Kidney glomerular epithelial cell (primary cell): Measurements from ENCODE around the gene HS3ST3B1.

Experiments
- DNase-seq: peaks from one replicate; lab custom pipeline; 2025; lab: John Stamatoyannopoulos, UW

The HS3ST3B1 gene

DNA sequence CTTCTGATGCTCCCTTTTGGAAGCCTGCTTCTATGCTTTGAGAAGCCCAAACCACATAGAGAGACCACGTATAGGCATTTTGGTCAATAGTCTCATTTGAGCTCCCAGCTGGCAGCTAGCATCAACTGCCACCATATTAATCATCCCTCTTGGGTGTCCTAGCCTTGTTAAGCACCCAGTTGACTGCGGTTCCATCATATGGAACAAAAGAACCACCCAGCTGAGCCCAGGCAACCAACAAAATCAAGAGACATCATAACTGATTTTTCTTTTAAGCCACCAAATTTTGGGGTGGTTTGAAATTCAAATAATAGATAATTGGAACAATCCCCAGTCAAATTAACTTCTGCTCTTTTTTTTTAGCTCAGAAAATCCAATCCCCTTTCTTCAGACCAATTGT is 53.9 kb downstream of the HS3ST3B1 start:
- no peak for DNase-seq

DNA sequence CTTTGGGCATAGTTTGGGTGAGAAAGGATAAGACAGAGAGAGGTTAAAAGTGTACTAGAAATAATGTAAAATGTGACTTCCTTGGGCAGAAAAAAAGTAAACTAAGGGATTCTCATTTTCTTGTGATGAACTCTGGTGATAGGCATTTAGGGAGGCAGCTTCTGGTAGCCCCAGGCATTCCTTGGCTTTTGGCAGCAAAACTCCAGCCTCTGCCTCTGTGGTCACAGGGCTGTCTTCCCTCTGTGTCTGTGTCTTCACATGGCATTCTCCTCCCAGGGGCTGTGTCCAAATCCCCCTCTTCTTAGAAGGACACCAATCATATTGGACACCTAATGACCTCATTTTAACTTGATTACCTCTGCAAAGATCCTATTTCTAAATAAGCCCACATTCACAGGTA is 54.7 kb downstream of the HS3ST3B1 start:
- no peak for DNase-seq

DNA sequence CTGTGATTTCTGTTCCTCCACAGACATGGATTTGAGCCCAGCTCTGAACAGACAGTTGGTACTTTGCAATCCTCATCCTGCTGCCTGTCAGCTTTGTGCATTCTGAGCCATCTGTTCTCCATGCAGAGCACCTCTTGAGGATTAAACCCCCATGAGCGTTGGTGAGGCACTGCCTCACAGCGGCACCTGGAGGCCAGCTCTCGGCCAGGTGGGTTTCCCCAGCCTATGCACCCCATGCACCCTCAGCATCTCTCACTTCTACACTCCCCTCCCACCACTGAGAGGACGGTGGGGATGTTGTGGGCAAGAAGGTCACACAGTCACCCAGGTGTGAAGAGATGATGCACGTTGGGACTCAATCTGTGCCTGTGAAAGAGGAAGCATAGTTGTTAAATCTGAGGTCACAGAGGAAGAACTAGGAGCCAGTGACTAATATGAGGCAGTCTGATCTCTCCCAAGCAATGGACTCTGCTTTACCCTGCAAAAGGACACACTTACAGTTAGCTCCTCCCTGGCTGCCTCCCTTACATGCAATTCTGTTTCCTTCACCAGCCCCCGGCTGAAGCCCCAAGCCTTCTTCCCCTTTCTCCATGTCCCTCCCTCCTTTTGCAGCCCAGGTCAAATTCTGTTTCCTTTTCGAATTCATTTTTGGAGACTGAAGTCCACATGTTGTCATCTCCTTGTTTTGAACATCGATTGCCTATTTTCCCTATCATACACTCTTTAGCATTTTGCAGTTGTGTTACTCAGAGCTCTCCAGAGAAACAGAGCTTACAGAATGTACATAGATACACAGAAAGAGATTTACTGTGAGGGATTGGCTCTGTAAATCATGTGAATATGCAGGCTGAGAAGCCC is 58.5 kb downstream of the HS3ST3B1 start:
- DNase-seq: peak; percentile 3

DNA sequence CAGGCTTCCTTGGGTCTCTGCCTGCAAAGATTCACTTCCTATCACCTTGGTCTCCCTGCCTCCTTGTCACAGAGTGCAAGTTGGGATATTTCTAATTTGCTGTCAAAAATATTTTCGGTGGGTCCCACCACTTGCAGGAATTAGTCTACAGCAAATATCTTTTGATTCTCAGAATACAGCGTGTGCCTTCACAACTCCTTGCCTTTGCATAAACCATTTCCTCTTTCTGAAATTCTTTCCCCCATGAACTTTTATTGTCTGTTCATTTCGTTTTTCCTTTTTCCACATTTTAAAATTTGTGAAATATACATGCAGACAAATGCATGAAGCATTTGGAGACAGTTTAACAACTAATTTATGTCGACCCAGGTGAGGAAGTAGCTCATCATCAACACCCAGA is 60.0 kb downstream of the HS3ST3B1 start:
- no peak for DNase-seq

DNA sequence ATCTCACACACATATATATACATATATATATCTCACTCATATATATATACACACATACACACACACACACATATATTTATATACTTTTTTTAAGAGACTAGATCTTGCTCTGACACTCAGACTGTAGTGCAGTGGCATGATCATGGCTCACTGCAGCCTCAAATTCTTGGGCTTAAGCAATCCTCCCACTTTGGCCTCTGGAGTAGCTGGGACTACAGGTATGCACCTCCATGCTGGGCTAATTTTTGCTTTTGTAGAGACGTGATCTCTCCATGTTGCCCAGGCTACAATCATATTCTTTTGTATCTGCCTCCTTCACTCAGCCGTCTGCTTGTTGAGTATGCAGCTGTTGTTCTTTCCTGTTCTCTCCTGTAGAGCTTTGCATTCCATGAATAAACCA is 60.6 kb downstream of the HS3ST3B1 start:
- DNase-seq: no peak

DNA sequence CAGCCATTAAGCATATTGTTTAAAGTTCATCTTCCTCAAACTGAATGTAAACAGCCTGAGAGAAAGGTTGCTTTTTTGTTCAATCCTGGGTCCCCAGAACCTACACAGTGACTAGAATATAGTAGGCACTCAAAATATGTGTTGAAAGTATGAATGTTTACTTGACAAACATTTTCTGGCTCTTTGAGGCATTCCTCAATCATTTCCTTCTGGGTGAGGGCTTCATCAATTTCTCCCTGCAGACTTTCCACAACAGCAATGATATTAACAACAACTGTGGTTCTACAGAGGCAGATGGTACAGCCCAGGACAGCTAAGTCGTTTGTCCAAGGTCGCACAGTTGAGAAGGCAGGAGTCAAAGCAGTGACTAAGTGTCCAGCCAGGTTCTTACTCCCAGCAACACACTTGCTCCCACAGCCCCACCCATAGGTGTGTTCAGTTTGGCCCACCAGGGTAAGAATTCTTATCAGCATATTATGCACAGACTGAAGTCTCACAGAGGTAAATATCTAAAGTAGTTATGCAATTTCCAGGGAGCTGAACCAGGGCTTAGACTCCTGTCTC is 61.1 kb downstream of the HS3ST3B1 start:
- no peak for DNase-seq

DNA sequence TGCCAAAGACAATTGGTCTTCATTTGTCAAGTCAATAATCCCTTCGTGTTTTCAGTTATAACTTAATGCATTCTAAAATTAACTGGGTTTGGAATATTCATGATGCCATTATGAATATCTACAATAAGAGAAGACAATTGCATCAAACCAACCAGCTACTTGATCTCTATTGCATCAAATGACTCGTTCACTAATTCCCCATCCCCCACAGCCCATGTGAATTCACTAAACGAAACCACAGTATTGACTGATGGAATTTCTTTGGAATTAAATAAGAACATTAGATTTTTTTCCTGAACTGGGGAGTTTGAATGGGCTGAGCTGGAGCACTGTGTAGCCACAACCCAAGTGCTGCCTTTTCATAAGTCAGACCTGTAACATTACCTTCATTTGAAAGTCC is 65.3 kb downstream of the HS3ST3B1 start:
- no peak for DNase-seq

DNA sequence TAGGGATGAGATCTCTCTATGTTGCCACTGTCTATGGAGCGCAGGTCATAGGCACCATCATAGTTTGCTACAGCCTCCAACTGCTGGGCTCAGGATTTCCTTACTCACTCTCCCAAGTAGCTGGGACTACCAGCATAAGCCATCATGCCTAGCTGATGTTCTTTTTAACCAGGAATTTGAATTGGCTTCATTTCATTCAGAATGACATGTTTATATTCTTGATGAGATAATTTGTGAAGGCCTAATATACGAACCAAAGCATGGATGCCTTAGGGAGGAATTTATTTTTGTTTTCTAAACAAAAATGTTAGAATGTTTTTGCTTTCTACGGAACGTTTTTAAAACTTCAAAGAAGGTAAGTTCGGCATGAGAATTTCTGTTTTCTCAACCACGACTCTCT is 71.6 kb downstream of the HS3ST3B1 start:
- no peak for DNase-seq

DNA sequence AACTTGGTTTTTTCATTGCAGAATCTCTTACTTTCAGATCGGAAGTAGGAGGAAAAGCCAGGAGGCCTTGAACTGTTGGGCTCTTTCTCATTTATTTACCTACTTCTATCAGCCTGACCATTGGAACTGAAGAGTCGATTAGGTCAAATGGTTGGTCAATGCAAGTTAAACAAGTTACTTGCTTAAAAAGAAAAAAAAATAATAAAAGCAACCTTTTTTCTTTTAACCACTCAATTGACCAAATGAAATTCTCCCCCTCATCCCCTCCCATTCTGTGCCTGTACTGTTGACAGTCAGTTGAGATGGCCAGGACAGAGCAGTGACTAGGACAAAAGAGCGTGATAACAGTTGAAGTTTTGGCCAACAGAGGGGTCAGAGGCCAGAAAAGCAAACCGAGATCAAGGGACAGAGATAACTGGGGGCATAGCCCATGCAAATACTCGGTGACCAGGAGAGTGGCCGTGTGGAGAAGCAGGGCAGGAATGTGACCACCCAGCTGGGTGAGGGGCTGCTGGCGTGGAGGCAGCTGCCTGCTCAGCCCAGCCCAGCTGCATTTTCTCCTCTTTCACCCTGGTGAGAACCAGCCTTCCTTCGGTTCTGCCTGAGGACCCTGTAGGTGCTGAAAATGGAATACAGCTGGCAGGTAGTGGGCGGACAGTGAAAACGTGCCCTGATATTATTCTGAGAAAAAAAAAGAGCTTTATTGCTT is 72.2 kb downstream of the HS3ST3B1 start:
- no peak for DNase-seq

DNA sequence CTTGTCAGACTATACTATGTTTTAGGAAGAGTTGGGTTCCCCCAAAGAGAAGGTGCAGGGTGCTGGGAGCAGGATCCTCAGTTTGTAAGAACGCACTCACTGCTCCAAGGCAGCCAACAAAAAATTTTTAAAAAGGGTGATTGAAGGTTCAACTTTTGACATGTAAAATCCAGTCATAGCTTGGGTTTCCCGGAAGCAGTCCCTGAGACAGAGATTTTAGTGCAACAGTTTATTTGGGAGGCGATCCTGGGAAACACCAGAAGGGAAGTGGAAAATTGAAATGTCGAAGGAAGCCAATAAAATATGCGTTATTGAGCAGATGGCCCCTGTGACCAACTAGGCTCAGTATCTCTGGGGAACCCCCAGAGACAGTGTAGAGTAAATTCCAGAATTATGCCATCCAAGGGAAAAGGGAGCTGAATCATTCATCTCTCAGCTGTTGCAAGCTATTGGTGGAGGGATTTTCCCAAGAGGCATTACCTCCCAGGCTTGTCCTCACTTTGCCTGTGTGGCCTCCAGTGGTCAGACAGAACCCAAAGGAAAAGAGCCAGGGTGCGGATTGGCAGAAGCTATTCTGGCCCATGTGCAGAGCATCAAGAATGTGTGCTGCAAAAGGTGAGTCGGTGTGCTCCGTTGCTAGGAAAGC is 72.9 kb downstream of the HS3ST3B1 start:
- peak; percentile 37 for DNase-seq

DNA sequence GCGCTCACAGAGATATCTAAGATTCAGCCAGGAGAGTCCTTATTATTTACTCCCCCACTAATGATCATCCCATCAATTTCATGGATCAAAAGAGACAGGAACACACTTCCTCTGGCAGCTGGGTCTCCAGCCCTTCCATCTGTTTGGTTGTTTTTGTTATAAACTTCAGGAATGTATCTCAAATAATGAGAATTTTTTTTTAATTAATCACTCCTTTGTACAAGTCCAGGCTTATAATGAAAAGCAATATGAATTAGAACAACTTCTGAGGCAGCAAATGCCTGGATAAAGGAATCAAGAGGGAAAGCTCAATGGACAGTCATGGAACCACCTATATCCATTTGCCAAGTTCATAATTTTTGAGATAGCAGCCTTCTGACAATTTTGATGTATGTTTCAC is 73.4 kb downstream of the HS3ST3B1 start:
- DNase-seq: no peak

DNA sequence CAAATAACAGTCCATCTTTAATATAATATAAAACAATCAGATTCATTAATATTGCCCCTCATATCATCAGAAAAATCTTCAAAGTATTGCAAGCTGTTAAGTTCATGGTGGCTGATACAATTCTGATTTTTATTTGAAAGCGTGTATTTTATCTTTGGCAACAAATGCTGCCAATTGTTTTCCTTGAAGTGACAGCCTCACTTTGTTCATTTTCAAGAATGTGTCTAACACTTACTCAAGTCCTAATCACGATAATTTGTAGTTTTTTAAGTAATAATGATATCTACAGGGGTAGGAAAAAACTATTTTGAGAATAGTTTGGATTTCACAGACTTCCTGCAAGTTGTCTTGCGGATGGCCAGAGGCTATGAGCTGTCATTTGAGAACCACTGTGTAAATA is 75.8 kb downstream of the HS3ST3B1 start:
- DNase-seq: no peak

DNA sequence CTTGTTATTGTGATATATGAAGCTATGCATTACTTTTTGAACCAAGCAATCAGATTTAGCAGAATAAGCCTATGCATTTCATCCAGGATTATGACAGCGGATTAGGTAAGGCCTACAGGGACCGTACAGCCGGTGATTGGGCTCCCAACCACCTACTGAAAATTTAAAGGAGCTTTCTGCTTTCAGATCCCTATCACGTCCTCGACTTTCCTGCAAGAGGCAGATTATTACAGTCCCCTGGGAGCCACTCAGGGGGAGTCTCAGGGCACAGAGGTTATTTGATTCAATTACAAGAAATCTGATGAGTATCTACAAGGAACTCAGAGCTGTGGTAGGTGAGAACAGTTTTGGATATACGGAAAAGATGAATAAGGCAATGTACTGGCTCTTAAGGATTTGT is 80.7 kb downstream of the HS3ST3B1 start:
- no peak for DNase-seq

DNA sequence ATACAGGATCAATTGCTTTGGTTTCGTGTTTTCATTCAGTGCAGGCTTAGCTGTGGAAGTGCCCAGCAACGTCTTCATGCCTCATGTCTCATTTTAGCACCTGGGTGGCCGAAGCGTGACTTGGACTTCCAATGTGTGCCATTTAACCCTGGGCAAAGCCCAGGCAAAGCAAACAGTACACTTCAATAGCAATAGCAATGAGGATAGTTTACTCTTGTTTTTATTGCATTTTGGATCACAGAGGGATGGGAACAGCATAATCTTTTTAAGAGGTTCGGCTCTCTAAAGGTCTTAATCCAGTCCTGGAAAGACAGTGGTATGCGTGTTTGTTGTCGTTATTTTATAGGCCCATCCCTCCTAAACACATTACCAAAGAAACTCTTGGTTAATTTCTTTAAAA is 86.2 kb downstream of the HS3ST3B1 start:
- no peak for DNase-seq

DNA sequence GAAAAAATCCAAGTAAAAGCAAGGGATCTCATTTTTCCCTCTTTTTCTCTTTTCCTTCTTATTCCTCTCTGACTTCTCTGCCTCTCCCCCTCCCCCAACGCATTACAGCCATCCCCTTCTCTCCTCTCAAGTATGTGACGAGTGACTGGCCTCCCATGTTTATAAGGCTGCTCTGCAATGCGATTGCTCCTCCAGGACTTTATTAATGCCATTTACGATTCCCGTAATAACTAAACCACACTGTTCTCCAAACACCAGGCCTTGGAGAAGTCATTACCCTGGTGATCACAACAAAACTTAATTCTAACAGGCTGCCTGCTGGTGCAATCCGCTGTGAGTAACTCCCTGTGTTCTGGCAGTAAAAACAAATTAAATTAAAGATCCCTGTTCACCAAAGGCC is 88.8 kb downstream of the HS3ST3B1 start:
- DNase-seq: no peak

DNA sequence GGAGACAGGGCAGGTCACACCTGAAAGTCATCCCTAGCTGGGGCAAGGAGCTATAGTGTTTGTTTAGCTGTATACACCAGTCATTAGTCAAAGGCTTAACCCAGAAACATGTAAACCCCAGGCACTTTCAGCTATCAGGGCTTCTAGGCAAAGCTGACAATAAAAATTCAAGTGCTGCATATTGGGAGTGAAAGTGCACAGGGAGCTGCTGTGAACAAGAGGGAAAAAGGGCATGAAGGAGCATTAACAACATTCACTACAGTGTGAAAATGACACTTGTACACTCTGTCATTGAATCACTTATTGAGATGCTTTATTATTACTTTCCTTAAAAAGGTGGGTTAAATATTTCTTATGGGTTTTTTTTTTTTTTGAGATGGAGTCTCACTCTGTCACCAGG is 92.8 kb downstream of the HS3ST3B1 start:
- no peak for DNase-seq

DNA sequence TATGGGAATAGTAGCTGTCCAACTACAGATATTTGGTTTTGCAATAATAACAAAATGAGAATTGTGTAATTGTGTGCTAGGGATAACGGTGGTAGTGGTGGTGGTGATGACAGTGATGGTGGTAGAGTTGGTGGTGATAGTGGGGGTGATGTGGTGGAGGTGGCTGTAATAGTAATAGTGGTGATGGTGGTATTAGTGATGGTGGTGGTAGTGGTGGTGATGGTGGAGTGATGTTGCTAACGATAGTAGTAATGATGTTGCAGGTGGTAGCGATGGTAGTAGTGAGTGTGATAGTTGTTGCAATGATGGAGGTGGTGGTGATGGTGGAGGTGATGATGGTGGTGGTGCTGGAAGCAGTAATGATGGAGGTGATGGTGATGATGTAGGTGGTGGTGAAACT is 94.4 kb downstream of the HS3ST3B1 start:
- DNase-seq: no peak

DNA sequence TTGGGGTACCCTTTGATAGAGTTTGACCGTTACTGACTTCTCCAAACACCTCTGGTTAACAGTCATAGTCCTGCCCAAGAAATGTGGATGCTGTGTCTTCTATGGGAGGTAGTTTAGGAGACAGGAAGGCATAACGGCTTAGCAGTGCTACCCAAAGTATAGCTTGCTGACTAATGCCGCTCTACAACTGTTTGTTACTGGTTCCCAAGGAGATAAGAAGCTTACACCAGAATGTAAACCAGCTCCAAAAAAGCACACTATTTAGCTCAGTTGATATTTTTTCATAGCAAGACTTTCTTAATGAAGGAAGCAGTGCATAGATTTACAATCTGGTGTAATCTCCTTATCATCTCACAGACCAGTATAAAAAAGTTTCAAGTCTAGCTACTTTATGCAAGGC is 95.7 kb downstream of the HS3ST3B1 start:
- DNase-seq: no peak

DNA sequence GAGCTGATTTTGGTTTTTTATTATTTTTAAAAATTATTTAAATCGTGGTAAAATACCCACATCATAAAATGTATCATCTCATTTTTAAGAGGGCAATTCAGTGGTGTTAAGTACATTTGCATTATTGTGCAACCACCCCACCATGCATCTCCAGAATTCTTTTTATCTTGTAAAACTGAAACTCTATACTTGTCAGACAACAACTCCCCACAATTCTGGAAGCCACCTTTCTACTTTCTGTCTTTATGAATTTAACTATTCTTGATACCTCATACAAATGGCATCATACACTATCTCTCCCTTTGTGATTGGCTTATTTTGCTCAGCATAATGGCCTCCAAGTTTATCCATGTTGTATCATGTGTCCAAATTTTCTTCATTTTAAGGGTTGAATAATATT is 97.9 kb downstream of the HS3ST3B1 start:
- no peak for DNase-seq
